ENCODE results near the gene CMTM7. TPM values are rescaled to one million over a fixed set of nuclear protein-coding genes. Genes with fewer than 3 reads are reported as not detected.

The CMTM7 gene
- total RNA-seq, 1 donor from 2014 or later: 20.4 TPM

- Mint-ChIP-seq H3K4me3 (no peak overlapping the region), H3K4me1 (ENCODE audit: unreplicated experiment) (peaks cover 18% of the 10 kb centered on the region), H3K27ac (no peak overlapping the region), H3K27me3 (peaks cover 7% of the 10 kb centered on the region), H3K36me3 (peaks cover 3% of the 10 kb centered on the region), H3K9me3 (no peaks in the 10 kb centered on the region)
- no peak for DNase-seq (ENCODE audit: extremely low spot score, unreplicated experiment)
- no peak for TF ChIP-seq CTCF (conservative IDR thresholded peaks at IDR 0.05)
Measured at GRCh38 chr3:32428092-32429068, 36.7 kb downstream of the CMTM7 start.

- H3K4me3 Mint-ChIP-seq: no peak overlapping the region
- peaks cover 7% of the 10 kb centered on the region for H3K27me3 Mint-ChIP-seq
- no peak overlapping the region for H3K27ac Mint-ChIP-seq
- H3K9me3 Mint-ChIP-seq: no peaks in the 10 kb centered on the region
- H3K4me1 Mint-ChIP-seq (ENCODE audit: unreplicated experiment): peaks cover 4% of the 10 kb centered on the region
- H3K36me3 Mint-ChIP-seq: peaks cover 3% of the 10 kb centered on the region
- DNase-seq (ENCODE audit: extremely low spot score, unreplicated experiment): no peak
- no peak for TF ChIP-seq CTCF (conservative IDR thresholded peaks at IDR 0.05)
Measured at GRCh38 chr3:32430900-32431299, 39.2 kb downstream of the CMTM7 start.

- Mint-ChIP-seq H3K27me3 (peaks cover 10% of the 10 kb centered on the region), H3K36me3 (peaks cover 3% of the 10 kb centered on the region), H3K27ac (no peak overlapping the region), H3K4me3 (no peak overlapping the region), H3K4me1 (ENCODE audit: unreplicated experiment) (peaks cover 4% of the 10 kb centered on the region), H3K9me3 (no peaks in the 10 kb centered on the region)
- TF ChIP-seq CTCF (conservative IDR thresholded peaks at IDR 0.05): no peak
- DNase-seq (ENCODE audit: extremely low spot score, unreplicated experiment): no peak
Measured at GRCh38 chr3:32431481-32431880, 39.8 kb downstream of the CMTM7 start.

GRCh38 chr3:32432045-32432710 lies 40.5 kb downstream of the CMTM7 start:
- Mint-ChIP-seq H3K27ac (no peak overlapping the region), H3K4me3 (no peak overlapping the region), H3K36me3 (peaks cover 3% of the 10 kb centered on the region), H3K27me3 (peaks cover 10% of the 10 kb centered on the region), H3K4me1 (ENCODE audit: unreplicated experiment) (peaks cover 4% of the 10 kb centered on the region), H3K9me3 (no peaks in the 10 kb centered on the region)
- TF ChIP-seq CTCF (conservative IDR thresholded peaks at IDR 0.05): no peak
- no peak for DNase-seq (ENCODE audit: extremely low spot score, unreplicated experiment)

- H3K4me1 Mint-ChIP-seq (ENCODE audit: unreplicated experiment): peaks cover 4% of the 10 kb centered on the region
- no peak for DNase-seq (ENCODE audit: extremely low spot score, unreplicated experiment)
- H3K27ac Mint-ChIP-seq: no peak overlapping the region
- no peaks in the 10 kb centered on the region for H3K9me3 Mint-ChIP-seq
- no peak for TF ChIP-seq CTCF (conservative IDR thresholded peaks at IDR 0.05)
- peaks cover 3% of the 10 kb centered on the region for H3K36me3 Mint-ChIP-seq
- H3K4me3 Mint-ChIP-seq: no peak overlapping the region
- peaks cover 5% of the 10 kb centered on the region for H3K27me3 Mint-ChIP-seq
Measured at GRCh38 chr3:32432711-32433530, 41.3 kb downstream of the CMTM7 start.
